NB4 (cell line): ENCODE results near the gene SLC4A1.

Experiments
- MYC ChIP-seq: IDR thresholded peaks from 2 replicates; pipeline ENCODE4 v1.6.1; 2011; ENCODE audit warnings: low read depth, low read length
- POLR2A ChIP-seq: IDR thresholded peaks from 2 replicates; pipeline ENCODE4 v1.6.1; 2011; ENCODE audit warnings: mild to moderate bottlenecking; ENCODE audit not compliant: insufficient read length; ENCODE audit errors: extremely low read depth
- TF ChIP-seq, protein P1 (sequence below): IDR thresholded peaks from one replicate; pipeline ENCODE4 v1.5.1; 2012; ENCODE audit warnings: low read depth, low read length
- TF ChIP-seq, protein P2 (sequence below): IDR thresholded peaks from 2 replicates; pipeline ENCODE4 v1.6.1; 2011; ENCODE audit warnings: low read depth, low read length

DNA sequence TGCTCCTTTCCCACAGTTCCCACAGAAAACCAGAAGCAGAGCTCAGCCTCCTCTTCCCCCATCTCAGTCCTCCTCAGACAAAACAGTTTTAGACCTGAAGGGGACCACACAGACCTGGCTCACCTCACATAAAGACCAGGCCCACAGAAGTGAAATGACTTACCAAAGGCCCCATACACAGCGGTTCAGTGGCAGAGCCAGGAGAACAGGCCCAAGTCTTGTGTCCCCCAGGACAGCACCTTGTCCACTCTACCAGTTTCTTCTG is 53.8 kb downstream of the SLC4A1 start:
- TF ChIP-seq, protein P1, sequence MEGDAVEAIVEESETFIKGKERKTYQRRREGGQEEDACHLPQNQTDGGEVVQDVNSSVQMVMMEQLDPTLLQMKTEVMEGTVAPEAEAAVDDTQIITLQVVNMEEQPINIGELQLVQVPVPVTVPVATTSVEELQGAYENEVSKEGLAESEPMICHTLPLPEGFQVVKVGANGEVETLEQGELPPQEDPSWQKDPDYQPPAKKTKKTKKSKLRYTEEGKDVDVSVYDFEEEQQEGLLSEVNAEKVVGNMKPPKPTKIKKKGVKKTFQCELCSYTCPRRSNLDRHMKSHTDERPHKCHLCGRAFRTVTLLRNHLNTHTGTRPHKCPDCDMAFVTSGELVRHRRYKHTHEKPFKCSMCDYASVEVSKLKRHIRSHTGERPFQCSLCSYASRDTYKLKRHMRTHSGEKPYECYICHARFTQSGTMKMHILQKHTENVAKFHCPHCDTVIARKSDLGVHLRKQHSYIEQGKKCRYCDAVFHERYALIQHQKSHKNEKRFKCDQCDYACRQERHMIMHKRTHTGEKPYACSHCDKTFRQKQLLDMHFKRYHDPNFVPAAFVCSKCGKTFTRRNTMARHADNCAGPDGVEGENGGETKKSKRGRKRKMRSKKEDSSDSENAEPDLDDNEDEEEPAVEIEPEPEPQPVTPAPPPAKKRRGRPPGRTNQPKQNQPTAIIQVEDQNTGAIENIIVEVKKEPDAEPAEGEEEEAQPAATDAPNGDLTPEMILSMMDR = no peak
- TF ChIP-seq POLR2A (no peak), MYC (no peak)
- TF ChIP-seq, protein P2, sequence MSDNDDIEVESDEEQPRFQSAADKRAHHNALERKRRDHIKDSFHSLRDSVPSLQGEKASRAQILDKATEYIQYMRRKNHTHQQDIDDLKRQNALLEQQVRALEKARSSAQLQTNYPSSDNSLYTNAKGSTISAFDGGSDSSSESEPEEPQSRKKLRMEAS = no peak
